GOT3 (cell line): ENCODE data around the gene CLCN7.
"Not testable (repeated sequence)": the region's sequence is repeated elsewhere in the genome, so short reads cannot be mapped to it uniquely, and the experiment has no call there.

Source experiments
- DNase-seq: peaks from one replicate; lab custom pipeline; 2025; ENCODE audit warnings: mixed read lengths; lab: John Stamatoyannopoulos, UW

CLCN7 gene

GRCh38 chr16:1487395-1488053 lies 12.7 kb upstream of the CLCN7 start:
- no peak for DNase-seq

GRCh38 chr16:1486551-1487390 lies 11.9 kb upstream of the CLCN7 start:
- DNase-seq: no peak

- no peak for DNase-seq
Observed at GRCh38 chr16:1485847-1486496, 11.1 kb upstream of the CLCN7 start.

- DNase-seq: no peak
Observed at GRCh38 chr16:1481906-1482835, 7.3 kb upstream of the CLCN7 start.

GRCh38 chr16:1478937-1479336 lies 4.1 kb upstream of the CLCN7 start:
- DNase-seq: not testable (repeated sequence)

- DNase-seq: no peak
Observed at GRCh38 chr16:1477033-1477432, 2.2 kb upstream of the CLCN7 start.

GRCh38 chr16:1475552-1476114 lies 805 bp upstream of the CLCN7 start:
- no peak for DNase-seq

- no peak for DNase-seq
Observed at GRCh38 chr16:1474082-1474795, 589 bp downstream of the CLCN7 start.

- DNase-seq: no peak
Observed at GRCh38 chr16:1472974-1473373, 1.9 kb downstream of the CLCN7 start.

- DNase-seq: no peak
Observed at GRCh38 chr16:1471569-1472194, 3.1 kb downstream of the CLCN7 start.

- DNase-seq: no peak
Observed at GRCh38 chr16:1470481-1471251, 4.2 kb downstream of the CLCN7 start.

GRCh38 chr16:1469693-1470201 lies 5.1 kb downstream of the CLCN7 start:
- DNase-seq: no peak

GRCh38 chr16:1469141-1469540 lies 5.7 kb downstream of the CLCN7 start:
- DNase-seq: not testable (repeated sequence)

GRCh38 chr16:1468426-1468810 lies 6.4 kb downstream of the CLCN7 start:
- no peak for DNase-seq

GRCh38 chr16:1466968-1467521 lies 7.8 kb downstream of the CLCN7 start:
- DNase-seq: no peak

- DNase-seq: no peak
Observed at GRCh38 chr16:1466054-1466453, 8.8 kb downstream of the CLCN7 start.

GRCh38 chr16:1465567-1465915 lies 9.3 kb downstream of the CLCN7 start:
- no peak for DNase-seq

GRCh38 chr16:1464894-1465566 lies 9.8 kb downstream of the CLCN7 start:
- no peak for DNase-seq
